ENCODE data around the gene SCGB1D1. TPM values are rescaled to one million over a fixed set of nuclear protein-coding genes. Genes with fewer than 3 reads are reported as not detected.

SCGB1D1 gene
- total RNA-seq, 3 donors from 2014 or later = not detected

GRCh38 chr11:62233730-62234129 is 43.7 kb downstream of the SCGB1D1 start:
- Mint-ChIP-seq H3K36me3 (ENCODE audit: insufficient read depth) (no peaks in the 10 kb centered on the region), H3K4me3 (no peak overlapping the region), H3K9me3 (no peaks in the 10 kb centered on the region), H3K27me3 (ENCODE audit: low read depth) (peaks cover 40% of the 10 kb centered on the region), H3K4me1 (ENCODE audit: low read depth) (no peaks in the 10 kb centered on the region)
- ATAC-seq (no peak), DNase-seq (no peak)

DNA sequence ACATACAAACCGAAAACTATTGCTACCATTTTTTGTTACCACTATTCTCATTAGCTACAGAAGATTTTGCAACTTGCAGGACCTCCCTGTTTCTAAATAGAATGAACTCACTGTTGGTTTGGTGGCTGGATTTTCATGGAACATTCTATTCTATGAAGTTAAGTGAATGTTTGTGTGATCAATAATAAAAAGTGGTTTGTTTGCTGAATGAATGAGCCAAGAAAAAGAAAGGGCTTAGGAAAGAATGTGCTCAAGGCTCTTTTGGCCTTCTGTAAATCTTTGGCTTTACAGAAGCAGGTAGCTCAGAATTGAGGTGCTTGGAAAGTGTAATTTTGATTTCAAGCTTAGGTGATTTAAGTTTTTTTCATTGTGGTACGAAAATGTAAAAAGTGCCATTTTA is 46.2 kb downstream of the SCGB1D1 start:
- H3K4me1 Mint-ChIP-seq (ENCODE audit: low read depth) = no peaks in the 10 kb centered on the region
- H3K9me3 Mint-ChIP-seq = no peaks in the 10 kb centered on the region
- H3K4me3 Mint-ChIP-seq = no peak overlapping the region
- ATAC-seq (no peak), DNase-seq (no peak)
- H3K36me3 Mint-ChIP-seq (ENCODE audit: insufficient read depth) = no peaks in the 10 kb centered on the region
- H3K27me3 Mint-ChIP-seq (ENCODE audit: low read depth) = peaks cover 38% of the 10 kb centered on the region

GRCh38 chr11:62237499-62237898 is 47.5 kb downstream of the SCGB1D1 start:
- H3K27me3 Mint-ChIP-seq (ENCODE audit: low read depth) = peaks cover 45% of the 10 kb centered on the region
- H3K9me3 Mint-ChIP-seq = no peaks in the 10 kb centered on the region
- H3K36me3 Mint-ChIP-seq (ENCODE audit: insufficient read depth) = no peaks in the 10 kb centered on the region
- DNase-seq (no peak), ATAC-seq (no peak)
- H3K4me1 Mint-ChIP-seq (ENCODE audit: low read depth) = no peaks in the 10 kb centered on the region
- no peak overlapping the region for H3K4me3 Mint-ChIP-seq

DNA sequence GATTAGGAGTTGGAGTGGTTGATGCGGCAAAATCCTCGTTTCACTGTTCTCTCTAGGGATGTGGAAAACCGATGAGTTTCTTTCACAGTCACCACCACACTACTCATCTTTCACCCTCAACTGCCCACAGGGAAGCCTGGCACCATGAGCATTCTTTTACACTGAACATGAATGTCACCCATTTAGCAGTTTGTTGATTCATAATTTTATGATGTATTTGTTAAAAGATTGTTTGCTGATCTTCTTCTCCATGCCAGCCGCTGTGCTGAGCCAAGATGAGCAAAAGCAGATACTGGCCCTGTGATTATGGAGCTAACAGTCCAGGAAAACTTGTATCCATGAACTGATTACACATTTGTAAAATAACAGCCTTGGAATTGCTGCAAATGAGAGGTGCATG is 48.1 kb downstream of the SCGB1D1 start:
- Mint-ChIP-seq H3K36me3 (ENCODE audit: insufficient read depth) (no peaks in the 10 kb centered on the region), H3K4me3 (no peak overlapping the region), H3K4me1 (ENCODE audit: low read depth) (no peaks in the 10 kb centered on the region), H3K9me3 (no peaks in the 10 kb centered on the region), H3K27me3 (ENCODE audit: low read depth) (peaks cover 43% of the 10 kb centered on the region)
- no peak for DNase-seq
- ATAC-seq = no peak

DNA sequence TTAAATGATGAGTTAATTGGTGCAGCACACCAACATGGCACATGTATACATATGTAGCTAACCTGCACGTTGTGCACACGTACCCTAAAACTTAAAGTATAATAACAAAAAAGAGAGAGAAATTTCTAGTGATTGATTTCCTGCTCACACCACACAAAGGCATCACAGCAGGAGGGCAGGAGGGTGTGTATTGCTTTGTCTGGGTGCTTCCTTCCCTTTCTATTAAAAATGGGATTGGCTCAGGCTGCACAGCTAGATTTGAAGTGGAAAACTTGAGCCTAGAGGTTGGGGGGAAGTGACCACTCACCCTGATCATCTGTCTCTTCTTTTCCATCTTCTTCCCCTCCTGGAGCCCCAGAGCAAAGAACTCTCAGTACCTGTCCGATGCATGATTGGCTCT is 51.1 kb downstream of the SCGB1D1 start:
- no peaks in the 10 kb centered on the region for H3K9me3 Mint-ChIP-seq
- DNase-seq (no peak), ATAC-seq (no peak)
- no peaks in the 10 kb centered on the region for H3K4me1 Mint-ChIP-seq (ENCODE audit: low read depth)
- no peak overlapping the region for H3K4me3 Mint-ChIP-seq
- H3K36me3 Mint-ChIP-seq (ENCODE audit: insufficient read depth) = no peaks in the 10 kb centered on the region
- H3K27me3 Mint-ChIP-seq (ENCODE audit: low read depth) = peaks cover 30% of the 10 kb centered on the region

- DNase-seq (no peak), ATAC-seq (no peak)
- H3K4me3 Mint-ChIP-seq = no peak within 1 kb of the TSS
- H3K9me3 Mint-ChIP-seq = no peaks in the 10 kb centered on the region
- H3K36me3 Mint-ChIP-seq (ENCODE audit: insufficient read depth) = no peaks in the 10 kb centered on the region
- H3K4me1 Mint-ChIP-seq (ENCODE audit: low read depth) = no peaks in the 10 kb centered on the region
- peaks cover 37% of the 10 kb centered on the region for H3K27me3 Mint-ChIP-seq (ENCODE audit: low read depth)
Observed at GRCh38 chr11:62242021-62242420, 52.0 kb downstream of the SCGB1D1 start, which contains the start of gene SCGB1D2. TSS of gene SCGB1D2 (plus strand) at chr11:62242239. CDS start at chr11:62242308, 69 bp downstream.

Other genes with a start within 250 kb of the SCGB1D1 start
- not detected for gene BEST1, start 239.9 kb upstream of the SCGB1D1 start, total RNA-seq
- 100 to 1,000 TPM; 351 to 505 (median 363) TPM for gene FTH1, start 222.6 kb upstream of the SCGB1D1 start, total RNA-seq
- gene INCENP, start 66.2 kb upstream of the SCGB1D1 start, total RNA-seq = 10 to 100 TPM; 29.9 to 36.3 (median 32.8) TPM
- gene SCGB2A1, start 18.5 kb downstream of the SCGB1D1 start, total RNA-seq = not detected
- gene SCGB1D2, start 52.0 kb downstream of the SCGB1D1 start, total RNA-seq = not detected
- not detected for gene SCGB2A2, start 79.9 kb downstream of the SCGB1D1 start, total RNA-seq
- not detected for gene SCGB1D4, start 108.9 kb downstream of the SCGB1D1 start, total RNA-seq
- gene ASRGL1, start 147.2 kb downstream of the SCGB1D1 start, total RNA-seq = 1 to 10 TPM; 3.1 to 4.5 (median 4.2) TPM
- gene SCGB1A1, start 228.8 kb downstream of the SCGB1D1 start, total RNA-seq = 1 to 10 TPM in 1 of 3 donors, under 1 TPM in 2; 0.61 to 1.1 (median 0.87) TPM

Measured in activated T-cell treated with anti-CD3 and anti-CD28 coated beads, Interleukin-2, amount 50 U/mL, for 4 hours (primary cell).